A549 (cell line): ENCODE measurements around the gene CADPS2. TPM values are rescaled to one million over a fixed set of nuclear protein-coding genes. Genes with fewer than 3 reads are reported as not detected.
"Not testable (repeated sequence)": the region's sequence is repeated elsewhere in the genome, so short reads cannot be mapped to it uniquely, and the experiment has no call there.

ENCODE experiments used
- ATAC-seq, 2 experiments: fragments of 200-7000 bp in 1 of 2; fragments of >200 bp in 1 of 2; cut with Nextera tagmentation in 1 of 2; cut with Tn5 transposase in 1 of 2; 3 replicates each; pipeline versions ENCODE4 v1.8.0 to v1.9.1; 2018 to 2020; ENCODE audit warnings: mild to moderate bottlenecking in 1 of 2, moderate library complexity in 1 of 2
- CTCF ChIA-PET: fragments of 300-600 bp; sonication (Branson Sonifier 250); formaldehyde crosslinking; extraction: SDS; loops from one replicate; lab custom pipeline; 2021; ENCODE audit warnings: antibody characterized with exemption, inconsistent platforms; lab: Yijun Ruan, JAX
- POLR2A ChIA-PET: fragments of 350-600 bp; formaldehyde crosslinking; extraction: SDS; loops from one replicate; lab custom pipeline; 2021; ENCODE audit warnings: antibody characterized with exemption, inconsistent platforms; lab: Yijun Ruan, JAX
- DNase-seq, 2 experiments: peaks; one replicate each; pipeline versions ENCODE4 v3.0.0 to v3.0.0-alpha.2; 2011 to 2016; ENCODE audit warnings: low read depth in 1 of 2, low spot score in 1 of 2
- FAIRE-seq: peaks from 2 replicates; lab custom pipeline; 2011; peaks lifted over from hg19 to GRCh38; lab: Jason Lieb, UNC
- H3K27ac ChIP-seq, 2 experiments: fragments of >200 bp; sonication (Bioruptor Twin); formaldehyde crosslinking; 3 replicates each; pipeline ENCODE4 v1.5.1; 2016 to 2017
- H3K4me1 ChIP-seq: fragments of >200 bp; sonication (Bioruptor Twin); formaldehyde crosslinking; 3 replicates; pipeline ENCODE4 v1.6.1; 2016
- H3K4me2 ChIP-seq: fragments of >200 bp; sonication (Bioruptor Twin); formaldehyde crosslinking; 3 replicates; pipeline ENCODE4 v1.6.1; 2016
- H3K4me3 ChIP-seq: fragments of >200 bp; sonication (Bioruptor Twin); formaldehyde crosslinking; 3 replicates; pipeline ENCODE4 v1.5.1; 2016
- H3K9me3 ChIP-seq: fragments of >200 bp; sonication (Bioruptor Twin); formaldehyde crosslinking; 3 replicates; pipeline ENCODE4 v1.6.1; 2016
- CBX2 ChIP-seq: fragments of 200-600 bp; sonication (generic); IDR thresholded peaks from 2 replicates; pipeline ENCODE4 v1.6.1; 2016; ENCODE audit warnings: low read depth, mild to moderate bottlenecking, borderline replicate concordance
- E2F6 ChIP-seq: IDR thresholded peaks from 2 replicates; pipeline ENCODE4 v1.6.1; 2012; ENCODE audit warnings: low read depth, borderline replicate concordance
- ELK1 ChIP-seq: fragments of 150-350 bp; IDR thresholded peaks from 2 replicates; pipeline ENCODE4 v1.6.1; 2014; ENCODE audit warnings: low read depth, mild to moderate bottlenecking, low read length
- ESRRA ChIP-seq: fragments of 150-350 bp; IDR thresholded peaks from 2 replicates; pipeline ENCODE4 v1.6.1; 2014; ENCODE audit warnings: mild to moderate bottlenecking, low read length, borderline replicate concordance
- GATA3 ChIP-seq: IDR thresholded peaks from 2 replicates; pipeline ENCODE4 v1.6.1; 2012; ENCODE audit warnings: borderline replicate concordance
- HOXA7 ChIP-seq: fragments of 250-450 bp; sonication (Bioruptor Pico); IDR thresholded peaks from 2 replicates; pipeline ENCODE4 v1.5.0; 2020; ENCODE audit warnings: mild to moderate bottlenecking, moderate library complexity
- MAFK ChIP-seq: fragments of 450-650 bp; IDR thresholded peaks from 2 replicates; pipeline ENCODE4 v1.6.1; 2014; ENCODE audit not compliant: partially characterized antibody
- MAZ ChIP-seq: fragments of 150-350 bp; IDR thresholded peaks from 2 replicates; pipeline ENCODE4 v1.6.1; 2014; ENCODE audit warnings: antibody characterized with exemption, low read depth, low read length, borderline replicate concordance
- NPAS2 ChIP-seq: fragments of 250-450 bp; sonication (Bioruptor Pico); IDR thresholded peaks from 2 replicates; pipeline ENCODE4 v1.8.0; 2022; ENCODE audit warnings: mild to moderate bottlenecking, moderate library complexity, borderline replicate concordance
- POLR2A ChIP-seq: IDR thresholded peaks from 2 replicates; pipeline ENCODE4 v1.6.1; 2012; ENCODE audit warnings: mild to moderate bottlenecking, low read length
- POLR2AphosphoS2 ChIP-seq: conservative IDR thresholded peaks from 2 replicates; pipeline ENCODE4 v1.6.1; 2012; ENCODE audit warnings: low read length, improper control_type of control experiment, inconsistent platforms
- RAD21 ChIP-seq, 2 experiments: fragments of >200 bp in 1 of 2; sonication (Bioruptor Twin) in 1 of 2; formaldehyde crosslinking in 1 of 2; IDR thresholded peaks in 1 of 2; conservative IDR thresholded peaks in 1 of 2; 2 replicates in 1 of 2; 3 replicates in 1 of 2; pipeline ENCODE4 v1.6.1; 2012 to 2018; ENCODE audit warnings: inconsistent platforms in 1 of 2
- RARB ChIP-seq: fragments of 250-450 bp; sonication (Bioruptor Pico); IDR thresholded peaks from 2 replicates; pipeline ENCODE4 v1.8.0; 2021; ENCODE audit warnings: mild to moderate bottlenecking, moderate library complexity
- REST ChIP-seq: fragments of 200-600 bp; sonication (generic); IDR thresholded peaks from 2 replicates; pipeline ENCODE4 v1.6.1; 2016; ENCODE audit warnings: antibody characterized with exemption, mild to moderate bottlenecking, moderate library complexity
- USF2 ChIP-seq: fragments of 450-650 bp; IDR thresholded peaks from 2 replicates; pipeline ENCODE4 v1.6.1; 2014; ENCODE audit warnings: antibody characterized with exemption
- ZC3H11A ChIP-seq: fragments of 450-650 bp; IDR thresholded peaks from 2 replicates; pipeline ENCODE4 v1.6.1; 2014; ENCODE audit warnings: antibody characterized with exemption, mild to moderate bottlenecking
- ZSCAN20 ChIP-seq: fragments of 250-450 bp; sonication (Bioruptor Pico); IDR thresholded peaks from 2 replicates; pipeline ENCODE4 v1.8.0; 2022; ENCODE audit warnings: mild to moderate bottlenecking, moderate library complexity
- WGBS: methylation state at CpG from one replicate; pipeline ENCODE4 v1.1.6; 2017; ENCODE audit errors: missing lambda C conversion rate; 5-methylcytosine and 5-hydroxymethylcytosine counted together
- polyA plus RNA-seq, 4 experiments: library from polyadenylated mRNA; depleted of rRNA in 3 of 4; stranded (reverse); fragments of >200 nt; fragmentation: RNase III in 1 of 4; extraction: RNeasy Plus Mini Kit Qiagen cat#74134 plus additional on column Dnase treatment in 1 of 4; gene quantifications; 2 replicates in 3 of 4; 3 replicates in 1 of 4; pipeline ENCODE4 v1.2.3, GENCODE V29; 2011 to 2017

CADPS2 gene
- polyA plus RNA-seq, 2 of the 4 experiments (the other 2 are of a cell fraction) = 0.04 to 0.10 TPM

- H3K9me3 ChIP-seq = no peaks in the 10 kb centered on the region
- ChIA-PET CTCF (no interaction called here), POLR2A (no interaction called here)
- TF ChIP-seq MAFK (no peak), ELK1 (no peak)
- no peak overlapping the region for H3K4me3 ChIP-seq
- no peak overlapping the region for H3K27ac ChIP-seq
- WGBS = 6% methylated on average over 2 of the region's 2 CpGs
- FAIRE-seq (no peak), DNase-seq (no peak), ATAC-seq (no peak)
- no peaks in the 10 kb centered on the region for H3K4me1 ChIP-seq
- no peak overlapping the region for H3K4me2 ChIP-seq
Observed at GRCh38 chr7:122637784-122638183, 248.5 kb downstream of the CADPS2 start.

GRCh38 chr7:122635481-122635880 lies 250.8 kb downstream of the CADPS2 start:
- H3K4me3 ChIP-seq, H3K4me2 ChIP-seq, H3K27ac ChIP-seq, POLR2A ChIA-PET, DNase-seq, ATAC-seq, FAIRE-seq, H3K9me3 ChIP-seq, CTCF ChIA-PET, H3K4me1 ChIP-seq: not testable (repeated sequence)
- 55% methylated on average over 2 of the region's 2 CpGs for WGBS

GRCh38 chr7:122633472-122633871 lies 252.8 kb downstream of the CADPS2 start:
- TF ChIP-seq RAD21 (conservative IDR thresholded peaks at IDR 0.05 in 1 of 2, IDR thresholded peaks at IDR 0.05 in 1 of 2) (no peak), NPAS2 (CRISPR knock-in tag) (no peak), RARB (CRISPR knock-in tag) (no peak)

GRCh38 chr7:122632238-122632637 lies 254.0 kb downstream of the CADPS2 start:
- Histone ChIP-seq H3K4me3 (no peak overlapping the region), H3K9me3 (no peaks in the 10 kb centered on the region), H3K4me1 (no peaks in the 10 kb centered on the region), H3K4me2 (no peak overlapping the region), H3K27ac (no peak overlapping the region)
- DNase-seq (no peak), ATAC-seq (no peak), FAIRE-seq (no peak)
- ChIA-PET POLR2A (no interaction called here), CTCF (no interaction called here)
- TF ChIP-seq ZSCAN20 (CRISPR knock-in tag) = no peak
- TF ChIP-seq CBX2 = no peak
- no peak for TF ChIP-seq GATA3
- no peak for TF ChIP-seq REST
- no peak for TF ChIP-seq POLR2A
- TF ChIP-seq ESRRA = no peak
- no peak for TF ChIP-seq MAFK
- TF ChIP-seq ZC3H11A = no peak
- TF ChIP-seq RARB (CRISPR knock-in tag) = no peak
- TF ChIP-seq HOXA7 = no peak
- no peak for TF ChIP-seq E2F6
- TF ChIP-seq POLR2AphosphoS2 = no peak
- no peak for TF ChIP-seq USF2
- no peak for TF ChIP-seq MAZ

More at GRCh38 chr7:122633472-122633871, 252.8 kb downstream of the CADPS2 start:
- FAIRE-seq (no peak), ATAC-seq (no peak), DNase-seq (no peak)
- H3K27ac ChIP-seq = no peak overlapping the region
- no peaks in the 10 kb centered on the region for H3K9me3 ChIP-seq
- 10% methylated on average over 3 of the region's 3 CpGs for WGBS
- no peak overlapping the region for H3K4me3 ChIP-seq
- ChIA-PET POLR2A (no interaction called here), CTCF (no interaction called here)
- H3K4me1 ChIP-seq = no peaks in the 10 kb centered on the region
- H3K4me2 ChIP-seq = no peak overlapping the region
